Smooth muscle cell (in vitro differentiated cells): ENCODE results near the gene NPTXR. TPM values are rescaled to one million over a fixed set of nuclear protein-coding genes. Genes with fewer than 3 reads are reported as not detected.

ENCODE experiments used
- DNase-seq: peaks from one replicate; lab custom pipeline; 2025; ENCODE audit not compliant: unreplicated experiment; lab: John Stamatoyannopoulos, UW
- H2AFZ ChIP-seq: fragments of 200-600 bp; sonication (generic); 2 replicates; pipeline ENCODE4 v1.6.0; 2016; ENCODE audit warnings: antibody characterized with exemption, low read depth, mild to moderate bottlenecking
- H3F3A ChIP-seq: fragments of 200-600 bp; sonication (generic); 2 replicates; pipeline ENCODE4 v1.6.0; 2017; ENCODE audit warnings: antibody characterized with exemption, low read depth
- H3K27ac ChIP-seq: fragments of 200-600 bp; sonication (generic); 2 replicates; pipeline ENCODE4 v1.5.1; 2016; ENCODE audit warnings: low read depth, mild to moderate bottlenecking
- H3K27me3 ChIP-seq: fragments of 200-600 bp; sonication (generic); 2 replicates; pipeline ENCODE4 v1.6.1; 2016; ENCODE audit warnings: low read depth, mild to moderate bottlenecking
- H3K36me3 ChIP-seq: fragments of 200-600 bp; sonication (generic); 2 replicates; pipeline ENCODE4 v1.5.1; 2016; ENCODE audit warnings: low read depth
- H3K4me1 ChIP-seq: fragments of 200-600 bp; sonication (generic); 2 replicates; pipeline ENCODE4 v1.5.1; 2016; ENCODE audit warnings: low read depth
- H3K4me2 ChIP-seq: fragments of 200-600 bp; sonication (generic); 2 replicates; pipeline ENCODE4 v1.6.0; 2016; ENCODE audit warnings: mild to moderate bottlenecking
- H3K4me3 ChIP-seq: fragments of 200-600 bp; sonication (generic); 2 replicates; pipeline ENCODE4 v1.5.1; 2016; ENCODE audit warnings: mild to moderate bottlenecking
- H3K79me2 ChIP-seq: fragments of 200-600 bp; sonication (generic); 2 replicates; pipeline ENCODE4 v1.6.0; 2016; ENCODE audit warnings: low read depth, mild to moderate bottlenecking
- H3K9ac ChIP-seq: fragments of 200-600 bp; sonication (generic); 2 replicates; pipeline ENCODE4 v1.6.0; 2016; ENCODE audit warnings: low read depth
- H3K9me3 ChIP-seq: fragments of 200-600 bp; sonication (generic); replicated peaks from 2 replicates; pipeline ENCODE4 v1.5.1; 2016; ENCODE audit warnings: low read depth
- H4K20me1 ChIP-seq: fragments of 200-600 bp; sonication (generic); 2 replicates; pipeline ENCODE4 v1.6.0; 2016; ENCODE audit warnings: low read depth
- CTCF ChIP-seq: fragments of 200-600 bp; sonication (generic); IDR thresholded peaks from 2 replicates; pipeline ENCODE4 v1.5.1; 2017; ENCODE audit warnings: borderline replicate concordance, mild to moderate bottlenecking, antibody characterized with exemption; ENCODE audit not compliant: insufficient read depth, poor library complexity, severe bottlenecking
- WGBS: methylation state at CpG from one replicate; pipeline ENCODE4 v1.1.7; 2016; ENCODE audit warnings: low lambda C conversion rate; 5-methylcytosine and 5-hydroxymethylcytosine counted together
- polyA plus RNA-seq: library from polyadenylated mRNA; unstranded; fragments of >200 nt; fragmentation: Nextera tagmentation; extraction: Ambion mirVana; gene quantifications from 2 replicates; pipeline ENCODE4 v1.2.1, GENCODE V29; 2016
- total RNA-seq: library from RNA; depleted of rRNA; stranded (reverse); fragments of >200 nt; gene quantifications from 2 replicates; pipeline ENCODE4 v1.2.3, GENCODE V29; 2014

NPTXR gene
- total and polyA plus RNA-seq, 2 experiments from 2014 or later, result 2.0 to 3.9 TPM

GRCh38 chr22:38872172-38872830 lies 28.5 kb upstream of the NPTXR start, which contains the start of gene CBX6:
CBX6 (minus strand) TSS chr22:38872216; CDS start chr22:38872190, 26 bp downstream.
- H3K4me1 ChIP-seq, result peaks cover 15% of the 10 kb centered on the region
- DNase-seq, result peak; percentile 80
- 2% methylated on average over 63 of the region's 73 CpGs for WGBS

GRCh38 chr22:38871360-38872171 lies 27.7 kb upstream of the NPTXR start:
- WGBS, result under 1% methylated on average over 23 of the region's 77 CpGs
- peaks cover 4% of the 10 kb centered on the region for H3K79me2 ChIP-seq
- H3K4me2 ChIP-seq, result peak overlapping the region; percentile 95
- no peaks in the 10 kb centered on the region for H3K36me3 ChIP-seq
- H3F3A ChIP-seq, result peaks cover 4% of the 10 kb centered on the region
- H3K4me3 ChIP-seq, result peak overlapping the region; percentile 94
- H3K27me3 ChIP-seq, result no peaks in the 10 kb centered on the region
- no peak for DNase-seq
- TF ChIP-seq CTCF, result no peak
- H4K20me1 ChIP-seq, result peaks cover 36% of the 10 kb centered on the region
- peak overlapping the region; percentile 42 for H3K27ac ChIP-seq
- no peaks in the 10 kb centered on the region for H3K9me3 ChIP-seq
- peak overlapping the region; percentile 73 for H3K9ac ChIP-seq
- peaks cover 15% of the 10 kb centered on the region for H3K4me1 ChIP-seq
- peak overlapping the region; percentile 92 for H2AFZ ChIP-seq

More at GRCh38 chr22:38872172-38872830, 28.5 kb upstream of the NPTXR start, which contains the start of gene CBX6:
- Histone ChIP-seq H3K27ac (peak within 1 kb of the TSS; percentile 45), H3K36me3 (no peaks in the 10 kb centered on the region), H2AFZ (peak within 1 kb of the TSS; percentile 98), H3K9ac (peak within 1 kb of the TSS; percentile 85), H3K9me3 (no peaks in the 10 kb centered on the region), H3F3A (peaks cover 4% of the 10 kb centered on the region), H3K27me3 (no peaks in the 10 kb centered on the region), H4K20me1 (peaks cover 29% of the 10 kb centered on the region), H3K79me2 (peaks cover 4% of the 10 kb centered on the region), H3K4me3 (peak within 1 kb of the TSS; percentile 94), H3K4me2 (peak within 1 kb of the TSS; percentile 99)
- no peak for TF ChIP-seq CTCF

DNA sequence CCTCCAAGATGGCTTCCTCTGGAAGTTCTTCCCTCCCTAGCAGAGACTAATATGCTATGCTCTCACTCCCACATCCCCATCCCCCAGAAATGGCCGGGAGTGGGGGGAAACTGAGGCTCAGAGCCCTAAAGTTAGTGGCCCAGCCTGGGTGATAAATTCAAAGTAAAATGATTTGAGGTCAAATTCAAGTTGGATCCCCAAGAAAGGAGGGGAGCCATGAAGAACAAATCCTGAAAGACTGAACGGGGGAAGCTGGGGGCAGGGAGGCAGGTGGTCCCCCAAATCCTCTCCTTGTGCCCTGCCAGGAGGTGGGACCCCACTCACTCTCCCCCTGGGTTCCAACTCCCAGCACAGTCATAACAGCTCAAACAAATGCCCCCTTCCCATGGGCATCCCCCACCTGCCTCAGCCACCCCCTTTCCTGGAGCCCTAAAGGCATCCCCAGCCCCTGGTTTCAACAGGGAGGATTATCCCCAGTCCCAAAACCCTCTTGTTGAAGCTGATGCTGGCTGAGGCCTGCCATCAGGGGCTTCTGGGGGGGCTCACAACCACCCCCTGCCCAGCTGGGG lies 27.0 kb upstream of the NPTXR start:
- Histone ChIP-seq H3K36me3 (no peaks in the 10 kb centered on the region), H3K9me3 (no peaks in the 10 kb centered on the region), H3K4me3 (peak overlapping the region; percentile 94), H4K20me1 (peaks cover 43% of the 10 kb centered on the region), H3K27me3 (no peaks in the 10 kb centered on the region), H3K9ac (peak overlapping the region; percentile 73), H3K27ac (peak overlapping the region; percentile 42), H3K4me2 (peak overlapping the region; percentile 95), H3F3A (peaks cover 4% of the 10 kb centered on the region), H3K79me2 (peaks cover 4% of the 10 kb centered on the region), H2AFZ (peak overlapping the region; percentile 92), H3K4me1 (peaks cover 15% of the 10 kb centered on the region)
- DNase-seq, result no peak
- WGBS, result 82% methylated on average over 2 of the region's 2 CpGs
- no peak for TF ChIP-seq CTCF
